CD8-positive, alpha-beta memory T cell (primary cell): Measurements from ENCODE around the gene ADK. TPM values are rescaled to one million over a fixed set of nuclear protein-coding genes. Genes with fewer than 3 reads are reported as not detected.
"Not testable (repeated sequence)": the region's sequence is repeated elsewhere in the genome, so short reads cannot be mapped to it uniquely, and the experiment has no call there.

Source experiments
- CTCF ChIA-PET: fragments of 350-600 bp; sonication (Branson Sonifier 250); formaldehyde crosslinking; loops from one replicate; lab custom pipeline; 2021; ENCODE audit warnings: antibody characterized with exemption; lab: Charles Lee
- POLR2A ChIA-PET: fragments of 350-600 bp; sonication (Branson Sonifier 250); formaldehyde crosslinking; loops from one replicate; lab custom pipeline; 2021; ENCODE audit warnings: antibody characterized with exemption; lab: Charles Lee
- DNase-seq, 5 donors: peaks; one replicate each; pipeline versions ENCODE4 v3.0.0 to v3.0.0-alpha.2; 2020 to 2022; ENCODE audit warnings: mixed read lengths in 1 of 5
- H3K27ac ChIP-seq: one replicate; pipeline ENCODE4 v1.7.0; 2013; ENCODE audit warnings: low read depth, mild to moderate bottlenecking, low read length, moderate library complexity
- H3K27me3 ChIP-seq: 2 replicates; pipeline ENCODE4 v1.7.0; 2013; ENCODE audit warnings: low read length, mild to moderate bottlenecking; ENCODE audit not compliant: insufficient read depth, poor library complexity, severe bottlenecking
- H3K36me3 ChIP-seq: 2 replicates; pipeline ENCODE4 v1.7.0; 2013; ENCODE audit warnings: mild to moderate bottlenecking, low read length, moderate library complexity; ENCODE audit not compliant: insufficient read depth
- H3K4me1 ChIP-seq: 2 replicates; pipeline ENCODE4 v1.7.0; 2013; ENCODE audit warnings: mild to moderate bottlenecking, low read length, moderate library complexity; ENCODE audit not compliant: insufficient read depth
- H3K4me3 ChIP-seq: 2 replicates; pipeline ENCODE4 v1.7.0; 2013; ENCODE audit warnings: mild to moderate bottlenecking, low read length
- H3K9me3 ChIP-seq: 2 replicates; pipeline ENCODE4 v1.7.0; 2013; ENCODE audit warnings: mild to moderate bottlenecking, low read length
- H3K27ac Mint-ChIP-seq, 8 donors: one replicate each; pipeline ENCODE4 v1.8.0; 2020 to 2021; ENCODE audit warnings: mixed read lengths in 8 of 8, mild to moderate bottlenecking in 6 of 8, inconsistent platforms in 3 of 8, moderate library complexity in 3 of 8
- H3K27me3 Mint-ChIP-seq, 2 donors: one replicate each; pipeline ENCODE4 v1.8.0; 2020 to 2021; ENCODE audit warnings: mixed read lengths in 2 of 2, mild to moderate bottlenecking in 1 of 2, moderate library complexity in 1 of 2
- H3K36me3 Mint-ChIP-seq, 3 donors: one replicate each; pipeline ENCODE4 v1.8.0; 2020 to 2021; ENCODE audit warnings: mixed read lengths in 3 of 3, inconsistent platforms in 1 of 3, mild to moderate bottlenecking in 1 of 3
- H3K4me1 Mint-ChIP-seq, 3 donors: one replicate each; pipeline ENCODE4 v1.8.0; 2020 to 2021; ENCODE audit warnings: mixed read lengths in 3 of 3, inconsistent platforms in 1 of 3, mild to moderate bottlenecking in 1 of 3
- H3K4me3 Mint-ChIP-seq, 7 donors: one replicate each; pipeline ENCODE4 v1.8.0; 2020 to 2021; ENCODE audit warnings: mixed read lengths in 7 of 7, mild to moderate bottlenecking in 6 of 7, moderate library complexity in 4 of 7, inconsistent platforms in 2 of 7
- H3K9me3 Mint-ChIP-seq, 5 donors: one replicate each; pipeline ENCODE4 v1.8.0; 2020 to 2022; ENCODE audit warnings: mixed read lengths in 5 of 5, mild to moderate bottlenecking in 3 of 5, moderate library complexity in 2 of 5, inconsistent platforms in 1 of 5
- polyA plus RNA-seq: library from polyadenylated mRNA; unstranded; fragments of 300-500 nt; fragmentation: Illumina TruSeq; gene quantifications from one replicate; pipeline ENCODE4 v1.2.3, GENCODE V29; 2021
- total RNA-seq, 2 experiments: library from RNA; stranded (reverse); gene quantifications; one replicate each; pipeline ENCODE4 v1.2.3, GENCODE V29; 2021

Gene ADK
- total and polyA plus RNA-seq, 3 experiments from 2014 or later: 54.1 to 65.1 (median 64.4) TPM

DNA sequence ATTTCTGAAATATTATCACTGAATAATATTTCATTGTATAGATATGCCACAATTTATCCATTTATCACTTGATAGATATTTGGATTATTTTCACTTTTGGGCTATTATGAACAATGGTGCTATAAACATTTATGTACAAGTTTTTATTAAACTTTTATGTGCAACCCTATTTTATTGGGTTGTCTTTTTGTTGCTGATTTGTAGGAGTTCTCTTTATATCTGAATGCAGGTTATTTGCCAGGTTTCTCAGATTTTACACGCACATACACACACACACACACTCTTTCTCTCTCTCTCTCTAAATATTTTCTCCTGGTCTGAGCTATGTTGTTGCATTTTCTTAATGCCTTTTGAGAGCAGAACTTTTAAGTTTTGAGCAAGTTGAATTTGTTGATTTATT, 36.2 kb downstream of the ADK start:
- peaks cover 37 to 63% (median 58%) of the 10 kb centered on the region in 3 donors for H3K4me1 Mint-ChIP-seq
- no peaks in the 10 kb centered on the region for H3K36me3 ChIP-seq
- H3K27me3 Mint-ChIP-seq: no peaks in the 10 kb centered on the region
- peaks cover 0 to 3% (median 0%) of the 10 kb centered on the region in 3 donors for H3K36me3 Mint-ChIP-seq
- ChIA-PET CTCF (interaction anchor here (1.1 kb wide), 1 partner anchor 10 kb away, joined by 3 read pairs; no protein-coding TSS in a partner anchor), POLR2A (no interaction called here)
- peak overlapping the region; percentile 15 for H3K27ac ChIP-seq
- no peaks in the 10 kb centered on the region for H3K9me3 ChIP-seq
- no peaks in the 10 kb centered on the region for H3K9me3 Mint-ChIP-seq
- H3K27me3 ChIP-seq: no peaks in the 10 kb centered on the region
- H3K4me1 ChIP-seq: peaks cover 24% of the 10 kb centered on the region
- H3K4me3 ChIP-seq: no peak overlapping the region
- no peak overlapping the region for H3K4me3 Mint-ChIP-seq
- H3K27ac Mint-ChIP-seq: peak overlapping the region in 7 of 8 donors; percentile 2 to 93 (median 48)
- no peak for DNase-seq

DNA sequence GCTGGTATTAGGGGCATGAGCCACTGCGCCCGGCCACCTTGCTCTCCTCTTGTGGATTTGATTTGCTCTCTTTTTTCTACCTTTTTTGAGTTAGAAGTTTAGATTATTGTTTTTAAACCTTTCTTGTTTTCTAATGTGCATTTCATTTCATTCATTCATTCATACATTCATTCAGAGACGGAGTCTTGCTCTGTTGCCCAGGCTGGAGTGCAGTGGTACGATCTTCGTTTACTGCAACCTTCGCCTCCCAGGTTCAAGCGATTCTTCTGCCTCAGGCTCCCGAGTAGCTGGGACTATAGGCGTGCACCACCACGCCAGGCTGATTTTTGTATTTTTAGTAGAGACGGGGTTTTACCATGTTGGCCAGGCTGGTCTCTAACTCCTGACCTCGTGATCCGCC, 37.6 kb downstream of the ADK start:
- ChIA-PET CTCF (interaction anchor here (3.1 kb wide), 1 partner anchor 12 kb away, joined by 8 read pairs; no protein-coding TSS in a partner anchor), POLR2A (interaction anchor here (2.6 kb wide), 1 partner anchor 12 kb away, joined by 12 read pairs; no protein-coding TSS in a partner anchor)
- not testable (repeated sequence) for H3K27me3 ChIP-seq, H3K9me3 ChIP-seq, H3K27ac ChIP-seq, H3K36me3 ChIP-seq, H3K4me3 ChIP-seq, H3K36me3 Mint-ChIP-seq, H3K9me3 Mint-ChIP-seq, DNase-seq, H3K4me3 Mint-ChIP-seq, H3K27me3 Mint-ChIP-seq
- H3K4me1 ChIP-seq: peaks cover 27% of the 10 kb centered on the region
- peaks cover 44 to 68% (median 66%) of the 10 kb centered on the region in 3 donors for H3K4me1 Mint-ChIP-seq
- H3K27ac Mint-ChIP-seq: peak overlapping the region in 2 of 8 donors; percentile 29 to 62

- no peaks in the 10 kb centered on the region for H3K27me3 Mint-ChIP-seq
- peaks cover 0 to 3% (median 0%) of the 10 kb centered on the region in 3 donors for H3K36me3 Mint-ChIP-seq
- H3K4me3 ChIP-seq: peak overlapping the region; percentile 20
- POLR2A ChIA-PET: interaction anchor here (1.2 to 2.6 kb wide), 2 partner anchors 14 to 38 kb away, joined by 4 to 12 read pairs; no protein-coding TSS in a partner anchor
- H3K27ac Mint-ChIP-seq: peak overlapping the region; percentile 31 to 95 (median 90)
- no peak overlapping the region for H3K27ac ChIP-seq
- peak in 2 of 5 donors; percentile 15 to 38 for DNase-seq
- no peaks in the 10 kb centered on the region for H3K36me3 ChIP-seq
- H3K27me3 ChIP-seq: no peaks in the 10 kb centered on the region
- H3K4me1 Mint-ChIP-seq: peaks cover 56 to 76% (median 73%) of the 10 kb centered on the region in 3 donors
- CTCF ChIA-PET: interaction anchor here (1.0 to 3.1 kb wide), 4 partner anchors 11 to 38 kb away, joined by 3 to 8 read pairs (median 4); no protein-coding TSS in a partner anchor
- H3K9me3 ChIP-seq: no peaks in the 10 kb centered on the region
- no peaks in the 10 kb centered on the region for H3K9me3 Mint-ChIP-seq
- peak overlapping the region in 6 of 7 donors; percentile 7 to 76 (median 66) for H3K4me3 Mint-ChIP-seq
- H3K4me1 ChIP-seq: peaks cover 37% of the 10 kb centered on the region
Observed at GRCh38 chr10:74189999-74190421, 39.0 kb downstream of the ADK start.

GRCh38 chr10:74190494-74190893, 39.5 kb downstream of the ADK start:
- Mint-ChIP-seq H3K4me3 (peak overlapping the region in 6 of 7 donors; percentile 3 to 76 (median 66)), H3K9me3 (no peaks in the 10 kb centered on the region), H3K27me3 (no peaks in the 10 kb centered on the region), H3K27ac (peak overlapping the region; percentile 31 to 95 (median 90)), H3K4me1 (peaks cover 55 to 76% (median 73%) of the 10 kb centered on the region in 3 donors), H3K36me3 (no peaks in the 10 kb centered on the region)
- Histone ChIP-seq H3K36me3 (no peaks in the 10 kb centered on the region), H3K4me1 (peaks cover 40% of the 10 kb centered on the region), H3K27ac (peak overlapping the region; percentile 38), H3K4me3 (peak overlapping the region; percentile 10), H3K9me3 (no peaks in the 10 kb centered on the region), H3K27me3 (no peaks in the 10 kb centered on the region)
- DNase-seq: no peak
- CTCF ChIA-PET: interaction anchor here (0.8 to 3.1 kb wide), 5 partner anchors 12 to 46 kb away, joined by 3 to 8 read pairs (median 3); no protein-coding TSS in a partner anchor
- POLR2A ChIA-PET: interaction anchor here (0.6 to 2.6 kb wide), 3 partner anchors 14 to 42 kb away, joined by 4 to 12 read pairs (median 4); no protein-coding TSS in a partner anchor

DNA sequence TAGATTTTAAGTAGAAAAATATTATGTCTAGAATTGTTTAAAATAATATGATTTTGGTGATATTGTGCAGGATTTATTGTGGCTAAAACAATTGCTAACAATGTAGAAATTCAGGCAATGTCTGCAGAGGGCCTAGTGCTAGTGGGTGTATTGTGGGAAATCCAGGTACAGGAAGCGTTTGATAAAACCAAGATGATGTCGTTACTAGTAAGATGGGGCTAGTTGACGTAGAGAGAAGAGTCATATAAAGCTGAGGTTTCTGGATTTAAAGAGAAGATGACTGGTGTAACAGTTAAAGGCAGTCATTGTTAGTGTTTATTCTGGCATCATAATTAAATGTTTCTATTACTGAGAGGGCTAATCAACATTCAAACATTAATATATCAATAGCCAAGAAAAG, 43.5 kb downstream of the ADK start:
- no peaks in the 10 kb centered on the region for H3K9me3 ChIP-seq
- H3K36me3 Mint-ChIP-seq: no peaks in the 10 kb centered on the region
- no peaks in the 10 kb centered on the region for H3K27me3 Mint-ChIP-seq
- ChIA-PET POLR2A (interaction anchor here (0.6 kb wide), 1 partner anchor 515 kb away, joined by 4 read pairs; no protein-coding TSS in a partner anchor), CTCF (no interaction called here)
- peak overlapping the region in 5 of 8 donors; percentile 15 to 87 (median 47) for H3K27ac Mint-ChIP-seq
- peaks cover 44 to 68% (median 57%) of the 10 kb centered on the region in 3 donors for H3K4me1 Mint-ChIP-seq
- H3K4me3 ChIP-seq: no peak overlapping the region
- H3K4me1 ChIP-seq: peaks cover 32% of the 10 kb centered on the region
- H3K9me3 Mint-ChIP-seq: no peaks in the 10 kb centered on the region
- H3K4me3 Mint-ChIP-seq: peak overlapping the region in 4 of 7 donors; percentile 6 to 52 (median 18)
- H3K36me3 ChIP-seq: no peaks in the 10 kb centered on the region
- no peak overlapping the region for H3K27ac ChIP-seq
- peak in 2 of 5 donors; percentile 37 to 71 for DNase-seq
- no peaks in the 10 kb centered on the region for H3K27me3 ChIP-seq

- Mint-ChIP-seq H3K4me3 (no peak overlapping the region), H3K36me3 (peaks cover 0 to 2% (median 0%) of the 10 kb centered on the region in 3 donors)
- CTCF ChIA-PET: no interaction called here
Observed at GRCh38 chr10:74194999-74195398, 44.0 kb downstream of the ADK start.

DNA sequence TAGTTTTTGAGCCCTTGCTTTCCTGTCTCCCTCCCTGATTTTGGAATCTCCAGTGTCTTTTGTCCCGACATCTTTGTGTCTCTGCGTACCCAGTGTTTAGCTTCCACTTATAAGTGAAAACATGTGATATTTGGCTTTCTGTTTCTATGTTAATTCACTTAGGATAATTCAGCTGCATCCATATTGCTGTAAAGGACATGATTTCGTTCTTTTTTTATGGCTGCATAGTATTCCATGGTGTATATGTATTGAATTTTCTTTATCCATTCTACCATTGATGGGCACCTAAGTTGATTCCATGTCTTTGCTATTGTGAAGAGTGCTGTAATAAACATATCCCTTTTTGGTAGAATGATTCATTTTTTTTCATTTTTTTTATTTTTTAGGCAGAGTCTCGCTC, 48.3 kb downstream of the ADK start:
- H3K36me3 Mint-ChIP-seq: peaks cover 3 to 23% (median 4%) of the 10 kb centered on the region in 3 donors
- no peak for DNase-seq
- no peaks in the 10 kb centered on the region for H3K27me3 ChIP-seq
- peaks cover 3% of the 10 kb centered on the region for H3K36me3 ChIP-seq
- peak overlapping the region in 1 of 8 donors; percentile 24 for H3K27ac Mint-ChIP-seq
- CTCF ChIA-PET: no interaction called here
- POLR2A ChIA-PET: no interaction called here
- no peak overlapping the region for H3K27ac ChIP-seq
- no peak overlapping the region for H3K4me3 ChIP-seq
- no peaks in the 10 kb centered on the region for H3K9me3 ChIP-seq
- no peaks in the 10 kb centered on the region for H3K9me3 Mint-ChIP-seq
- no peak overlapping the region for H3K4me3 Mint-ChIP-seq
- peaks cover 16 to 31% (median 24%) of the 10 kb centered on the region in 3 donors for H3K4me1 Mint-ChIP-seq
- peaks cover 6% of the 10 kb centered on the region for H3K4me1 ChIP-seq
- H3K27me3 Mint-ChIP-seq: no peaks in the 10 kb centered on the region

More at GRCh38 chr10:74194999-74195398, 44.0 kb downstream of the ADK start:
- no peaks in the 10 kb centered on the region for H3K27me3 ChIP-seq
- Mint-ChIP-seq H3K27ac (peak overlapping the region in 3 of 8 donors; percentile 1 to 41 (median 4)), H3K27me3 (no peaks in the 10 kb centered on the region), H3K4me1 (peaks cover 40 to 64% (median 53%) of the 10 kb centered on the region in 3 donors), H3K9me3 (no peaks in the 10 kb centered on the region)
- no peaks in the 10 kb centered on the region for H3K36me3 ChIP-seq
- H3K4me1 ChIP-seq: peaks cover 28% of the 10 kb centered on the region
- H3K4me3 ChIP-seq: no peak overlapping the region
- no peaks in the 10 kb centered on the region for H3K9me3 ChIP-seq
- no peak for DNase-seq
- no peak overlapping the region for H3K27ac ChIP-seq
- POLR2A ChIA-PET: interaction anchor here (0.6 kb wide), 1 partner anchor 515 kb away, joined by 4 read pairs; no protein-coding TSS in a partner anchor

DNA sequence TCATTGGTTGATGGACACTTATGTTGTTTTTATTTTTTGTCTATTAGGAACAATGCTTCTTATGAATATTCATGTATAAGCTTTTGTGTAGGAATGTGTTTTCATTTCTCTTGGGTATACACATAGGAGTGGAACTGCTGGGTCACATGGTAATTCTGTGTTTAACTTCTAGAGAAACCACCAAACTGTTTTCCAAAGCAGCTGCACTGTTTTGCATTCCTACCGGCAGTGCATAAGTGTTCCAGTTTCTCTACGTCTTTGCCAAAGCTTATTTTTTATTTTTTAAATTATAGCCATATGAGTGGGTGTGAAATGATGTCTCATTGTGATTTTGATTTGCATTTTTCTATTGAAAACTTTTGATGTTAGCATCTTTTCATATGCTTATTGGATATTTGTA, 51.3 kb downstream of the ADK start:
- peaks cover 3 to 21% (median 12%) of the 10 kb centered on the region in 3 donors for H3K4me1 Mint-ChIP-seq
- Histone ChIP-seq H3K4me1 (no peaks in the 10 kb centered on the region), H3K27ac (no peak overlapping the region), H3K36me3 (peaks cover 3% of the 10 kb centered on the region), H3K27me3 (no peaks in the 10 kb centered on the region), H3K9me3 (no peaks in the 10 kb centered on the region), H3K4me3 (no peak overlapping the region)
- no peak overlapping the region for H3K27ac Mint-ChIP-seq
- ChIA-PET POLR2A (interaction anchor here (0.7 kb wide), 1 partner anchor 185 kb away, joined by 3 read pairs; no protein-coding TSS in a partner anchor), CTCF (no interaction called here)
- H3K4me3 Mint-ChIP-seq: no peak overlapping the region
- no peak for DNase-seq
- H3K9me3 Mint-ChIP-seq: no peaks in the 10 kb centered on the region
- H3K36me3 Mint-ChIP-seq: peaks cover 5 to 42% (median 6%) of the 10 kb centered on the region in 3 donors
- H3K27me3 Mint-ChIP-seq: no peaks in the 10 kb centered on the region
